Measurements from ENCODE around the gene PPFIBP2. TPM values are rescaled to one million over a fixed set of nuclear protein-coding genes. Genes with fewer than 3 reads are reported as not detected.

PPFIBP2 gene
- total RNA-seq, 1 donor from 2014 or later, result 15.0 TPM

GRCh38 chr11:7595016-7595866 lies 81.4 kb downstream of the PPFIBP2 start:
- H3K27me3 ChIP-seq (ENCODE audit: control insufficient read depth, insufficient read depth, low read length), result no peaks in the 10 kb centered on the region
- no peak for DNase-seq (ENCODE audit: low read depth)
- H3K36me3 ChIP-seq (ENCODE audit: control insufficient read depth, insufficient read depth, low read length), result no peaks in the 10 kb centered on the region
- H3K4me3 ChIP-seq (ENCODE audit: low read depth, low read length), result no peak overlapping the region
- no peak for TF ChIP-seq CTCF (IDR thresholded peaks at IDR 0.05; ENCODE audit: insufficient read depth, low read length, severe bottlenecking)
- peak; percentile 23 for FAIRE-seq

GRCh38 chr11:7595951-7596350 lies 82.2 kb downstream of the PPFIBP2 start:
- Histone ChIP-seq H3K27me3 (ENCODE audit: control insufficient read depth, insufficient read depth, low read length) (no peaks in the 10 kb centered on the region), H3K36me3 (ENCODE audit: control insufficient read depth, insufficient read depth, low read length) (no peaks in the 10 kb centered on the region), H3K4me3 (ENCODE audit: low read depth, low read length) (no peak overlapping the region)
- no peak for DNase-seq (ENCODE audit: low read depth)
- FAIRE-seq, result no peak
- no peak for TF ChIP-seq CTCF (IDR thresholded peaks at IDR 0.05; ENCODE audit: insufficient read depth, low read length, severe bottlenecking)

GRCh38 chr11:7596975-7597391 lies 83.2 kb downstream of the PPFIBP2 start:
- H3K4me3 ChIP-seq (ENCODE audit: low read depth, low read length), result no peak overlapping the region
- H3K36me3 ChIP-seq (ENCODE audit: control insufficient read depth, insufficient read depth, low read length), result no peaks in the 10 kb centered on the region
- no peak for TF ChIP-seq CTCF (IDR thresholded peaks at IDR 0.05; ENCODE audit: insufficient read depth, low read length, severe bottlenecking)
- FAIRE-seq (no peak), DNase-seq (ENCODE audit: low read depth) (peak; percentile 96)
- H3K27me3 ChIP-seq (ENCODE audit: control insufficient read depth, insufficient read depth, low read length), result no peaks in the 10 kb centered on the region

- no peak for TF ChIP-seq CTCF (IDR thresholded peaks at IDR 0.05; ENCODE audit: insufficient read depth, low read length, severe bottlenecking)
- FAIRE-seq (no peak), DNase-seq (ENCODE audit: low read depth) (peak; percentile 89)
- no peaks in the 10 kb centered on the region for H3K27me3 ChIP-seq (ENCODE audit: control insufficient read depth, insufficient read depth, low read length)
- H3K4me3 ChIP-seq (ENCODE audit: low read depth, low read length), result no peak overlapping the region
- no peaks in the 10 kb centered on the region for H3K36me3 ChIP-seq (ENCODE audit: control insufficient read depth, insufficient read depth, low read length)
These were observed 83.8 kb downstream of the PPFIBP2 start for GRCh38 chr11:7597620-7598019.

GRCh38 chr11:7599209-7599608 lies 85.4 kb downstream of the PPFIBP2 start:
- H3K36me3 ChIP-seq (ENCODE audit: control insufficient read depth, insufficient read depth, low read length), result no peaks in the 10 kb centered on the region
- H3K27me3 ChIP-seq (ENCODE audit: control insufficient read depth, insufficient read depth, low read length), result no peaks in the 10 kb centered on the region
- TF ChIP-seq CTCF (IDR thresholded peaks at IDR 0.05; ENCODE audit: insufficient read depth, low read length, severe bottlenecking), result no peak
- DNase-seq (ENCODE audit: low read depth), result no peak
- H3K4me3 ChIP-seq (ENCODE audit: low read depth, low read length), result no peak overlapping the region
- FAIRE-seq, result no peak

All from bronchial epithelial cell (primary cell).